ENCODE measurements around the gene AKAP10.

The AKAP10 gene

GRCh38 chr17:19992803-19993713, 15.4 kb upstream of the AKAP10 start:
- WGBS (ENCODE audit: extremely low coverage, insufficient coverage, insufficient read length) = no CpG with 5 or more reads among the region's 24 CpGs

GRCh38 chr17:19991252-19991885, 13.7 kb upstream of the AKAP10 start:
- no peak overlapping the region for H3K23ac ChIP-seq (ENCODE audit: low read length)
- H4K12ac ChIP-seq (ENCODE audit: low read depth, low read length) = no peak overlapping the region
- H3K79me2 ChIP-seq (ENCODE audit: control insufficient read depth, insufficient read depth, low read length, poor library complexity) = no peaks in the 10 kb centered on the region
- H3K27ac ChIP-seq (ENCODE audit: low read depth, low read length) = no peak overlapping the region
- H3K18ac ChIP-seq (ENCODE audit: low read length) = no peak overlapping the region
- no peaks in the 10 kb centered on the region for H3K27me3 ChIP-seq (ENCODE audit: insufficient read depth, low read length)
- no peaks in the 10 kb centered on the region for H3K9me3 ChIP-seq (ENCODE audit: insufficient read depth, low read depth, low read length)
- no peak overlapping the region for H2BK12ac ChIP-seq (ENCODE audit: low read length)
- H3K4me2 ChIP-seq (ENCODE audit: low read length) = no peak overlapping the region
- no peak overlapping the region for H2BK5ac ChIP-seq (ENCODE audit: low read depth, low read length, poor library complexity)
- no peak overlapping the region for H3K14ac ChIP-seq (ENCODE audit: low read length)
- WGBS (ENCODE audit: extremely low coverage, insufficient coverage, insufficient read length) = no CpG with 5 or more reads among the region's 4 CpGs
- H2AFZ ChIP-seq (ENCODE audit: insufficient read depth, low read length, poor library complexity) = no peak overlapping the region
- peaks cover 4% of the 10 kb centered on the region for H3K79me1 ChIP-seq (ENCODE audit: low read length)
- no peak overlapping the region for H3K9ac ChIP-seq (ENCODE audit: low read length)
- no peak for DNase-seq
- no peak overlapping the region for H3K4me3 ChIP-seq (ENCODE audit: low read depth, low read length)
- H4K8ac ChIP-seq (ENCODE audit: low read depth, low read length) = no peak overlapping the region
- no peak overlapping the region for H2BK120ac ChIP-seq (ENCODE audit: insufficient read depth, low read length, poor library complexity)
- no peak overlapping the region for H4K91ac ChIP-seq (ENCODE audit: low read depth, low read length)
- H2AK5ac ChIP-seq (ENCODE audit: low read length) = no peak overlapping the region
- H3K36me3 ChIP-seq (ENCODE audit: control insufficient read depth in 1 of 2, insufficient read depth in 2 of 2, low read length in 2 of 2) = no peaks in the 10 kb centered on the region
- H3K4ac ChIP-seq (ENCODE audit: low read depth, low read length) = no peak overlapping the region
- H3K4me1 ChIP-seq (ENCODE audit: control insufficient read depth in 1 of 2, insufficient read depth in 2 of 2, low read length in 2 of 2) = peaks cover 9% of the 10 kb centered on the region in 2 experiments

More at GRCh38 chr17:19992803-19993713, 15.4 kb upstream of the AKAP10 start:
- Histone ChIP-seq H4K91ac (ENCODE audit: low read depth, low read length) (no peak overlapping the region), H3K27me3 (ENCODE audit: insufficient read depth, low read length) (no peaks in the 10 kb centered on the region), H2AK5ac (ENCODE audit: low read length) (no peak overlapping the region), H4K8ac (ENCODE audit: low read depth, low read length) (no peak overlapping the region), H3K4ac (ENCODE audit: low read depth, low read length) (no peak overlapping the region), H3K79me2 (ENCODE audit: control insufficient read depth, insufficient read depth, low read length, poor library complexity) (no peaks in the 10 kb centered on the region), H2AFZ (ENCODE audit: insufficient read depth, low read length, poor library complexity) (no peak overlapping the region), H2BK5ac (ENCODE audit: low read depth, low read length, poor library complexity) (no peak overlapping the region), H3K14ac (ENCODE audit: low read length) (no peak overlapping the region), H3K18ac (ENCODE audit: low read length) (no peak overlapping the region), H3K4me3 (ENCODE audit: low read depth, low read length) (no peak overlapping the region), H3K36me3 (ENCODE audit: control insufficient read depth in 1 of 2, insufficient read depth in 2 of 2, low read length in 2 of 2) (no peaks in the 10 kb centered on the region), H4K12ac (ENCODE audit: low read depth, low read length) (no peak overlapping the region), H2BK120ac (ENCODE audit: insufficient read depth, low read length, poor library complexity) (no peak overlapping the region), H3K9ac (ENCODE audit: low read length) (no peak overlapping the region), H3K9me3 (ENCODE audit: insufficient read depth, low read depth, low read length) (no peaks in the 10 kb centered on the region), H3K4me1 (ENCODE audit: control insufficient read depth in 1 of 2, insufficient read depth in 2 of 2, low read length in 2 of 2) (peaks cover 2 to 3% of the 10 kb centered on the region in 2 experiments), H3K23ac (ENCODE audit: low read length) (no peak overlapping the region), H2BK12ac (ENCODE audit: low read length) (no peak overlapping the region), H3K27ac (ENCODE audit: low read depth, low read length) (no peak overlapping the region), H3K4me2 (ENCODE audit: low read length) (peak overlapping the region; percentile 40), H3K79me1 (ENCODE audit: low read length) (no peaks in the 10 kb centered on the region)
- peak; percentile 91 to 96 for DNase-seq

GRCh38 chr17:19987897-19988296, 10.3 kb upstream of the AKAP10 start:
- H2BK120ac ChIP-seq (ENCODE audit: insufficient read depth, low read length, poor library complexity) = peak overlapping the region; percentile 39
- no peak overlapping the region for H3K4me2 ChIP-seq (ENCODE audit: low read length)
- peaks cover 6 to 8% of the 10 kb centered on the region in 2 experiments for H3K4me1 ChIP-seq (ENCODE audit: control insufficient read depth in 1 of 2, insufficient read depth in 2 of 2, low read length in 2 of 2)

DNA sequence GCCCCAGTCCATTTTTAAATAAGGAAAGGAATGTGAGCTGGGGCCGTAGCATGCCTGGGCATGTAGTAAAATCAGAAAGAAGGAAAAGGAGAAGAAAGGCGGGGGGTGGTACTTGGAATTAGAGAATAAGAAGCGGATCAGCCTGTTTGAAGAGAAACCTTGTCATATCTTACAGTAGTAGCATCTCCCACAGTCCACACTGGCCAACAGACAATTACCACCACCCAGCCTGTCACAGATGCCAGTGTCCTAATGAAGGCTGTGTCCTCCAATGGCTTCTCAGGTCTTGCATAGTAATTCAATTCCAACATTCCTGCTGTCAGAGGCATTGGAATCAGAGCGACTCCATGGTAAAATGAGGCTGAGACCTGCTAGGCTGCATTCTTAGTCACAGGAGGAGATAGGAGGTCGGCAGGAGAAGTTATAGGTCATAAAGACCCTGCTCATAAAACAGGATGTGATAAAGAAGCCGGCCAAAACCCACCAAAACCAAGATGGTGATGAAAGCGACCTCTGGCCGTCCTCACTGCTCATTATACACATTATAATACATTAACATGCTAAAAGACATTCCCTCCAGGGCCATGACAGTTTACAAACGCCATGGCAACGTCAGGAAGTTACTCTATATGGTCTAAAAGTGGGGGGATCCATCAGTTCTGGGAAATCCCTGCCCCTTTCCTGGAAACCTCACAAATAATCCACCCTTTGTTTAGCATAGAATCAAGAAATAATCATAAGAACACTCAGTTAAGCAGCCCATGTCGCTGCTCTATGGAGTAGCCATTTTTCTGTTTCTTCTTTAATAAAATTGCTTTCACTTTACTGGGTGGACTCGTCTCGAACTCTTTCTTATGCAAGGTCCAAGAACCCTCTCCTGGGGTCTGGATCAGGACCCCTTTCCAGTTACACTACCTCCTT, 9.6 kb upstream of the AKAP10 start:
- H3K9me3 ChIP-seq (ENCODE audit: insufficient read depth, low read depth, low read length) = no peaks in the 10 kb centered on the region
- peak overlapping the region; percentile 11 for H4K8ac ChIP-seq (ENCODE audit: low read depth, low read length)
- H3K23ac ChIP-seq (ENCODE audit: low read length) = no peak overlapping the region
- H2AK5ac ChIP-seq (ENCODE audit: low read length) = no peak overlapping the region
- peak overlapping the region; percentile 85 for H2BK12ac ChIP-seq (ENCODE audit: low read length)
- peak overlapping the region; percentile 44 for H4K12ac ChIP-seq (ENCODE audit: low read depth, low read length)
- H3K14ac ChIP-seq (ENCODE audit: low read length) = peak overlapping the region; percentile 40
- DNase-seq = peak; percentile 34 to 66
- peak overlapping the region; percentile 22 for H2BK5ac ChIP-seq (ENCODE audit: low read depth, low read length, poor library complexity)
- H3K36me3 ChIP-seq (ENCODE audit: control insufficient read depth in 1 of 2, insufficient read depth in 2 of 2, low read length in 2 of 2) = no peaks in the 10 kb centered on the region
- H3K4ac ChIP-seq (ENCODE audit: low read depth, low read length) = no peak overlapping the region
- H3K18ac ChIP-seq (ENCODE audit: low read length) = no peak overlapping the region
- no peaks in the 10 kb centered on the region for H3K79me2 ChIP-seq (ENCODE audit: control insufficient read depth, insufficient read depth, low read length, poor library complexity)
- H2BK120ac ChIP-seq (ENCODE audit: insufficient read depth, low read length, poor library complexity) = peak overlapping the region; percentile 59
- H3K27me3 ChIP-seq (ENCODE audit: insufficient read depth, low read length) = no peaks in the 10 kb centered on the region
- peak overlapping the region; percentile 92 for H2AFZ ChIP-seq (ENCODE audit: insufficient read depth, low read length, poor library complexity)
- peaks cover 7% of the 10 kb centered on the region for H3K79me1 ChIP-seq (ENCODE audit: low read length)
- peak overlapping the region; percentile 13 for H3K4me2 ChIP-seq (ENCODE audit: low read length)
- WGBS (ENCODE audit: extremely low coverage, insufficient coverage, insufficient read length) = no CpG with 5 or more reads among the region's 13 CpGs
- peak overlapping the region; percentile 2 for H3K27ac ChIP-seq (ENCODE audit: low read depth, low read length)
- peak overlapping the region; percentile 67 for H4K91ac ChIP-seq (ENCODE audit: low read depth, low read length)
- peaks cover 6 to 7% of the 10 kb centered on the region in 2 experiments for H3K4me1 ChIP-seq (ENCODE audit: control insufficient read depth in 1 of 2, insufficient read depth in 2 of 2, low read length in 2 of 2)
- no peak overlapping the region for H3K9ac ChIP-seq (ENCODE audit: low read length)
- no peak overlapping the region for H3K4me3 ChIP-seq (ENCODE audit: low read depth, low read length)

More at GRCh38 chr17:19987897-19988296, 10.3 kb upstream of the AKAP10 start:
- DNase-seq = no peak
- H2BK12ac ChIP-seq (ENCODE audit: low read length) = peak overlapping the region; percentile 85
- no peak overlapping the region for H4K8ac ChIP-seq (ENCODE audit: low read depth, low read length)
- no peaks in the 10 kb centered on the region for H3K9me3 ChIP-seq (ENCODE audit: insufficient read depth, low read depth, low read length)
- WGBS (ENCODE audit: extremely low coverage, insufficient coverage, insufficient read length) = no CpG with 5 or more reads among the region's 1 CpG
- H3K79me2 ChIP-seq (ENCODE audit: control insufficient read depth, insufficient read depth, low read length, poor library complexity) = no peaks in the 10 kb centered on the region
- no peak overlapping the region for H2AFZ ChIP-seq (ENCODE audit: insufficient read depth, low read length, poor library complexity)
- peaks cover 7% of the 10 kb centered on the region for H3K79me1 ChIP-seq (ENCODE audit: low read length)
- no peaks in the 10 kb centered on the region for H3K27me3 ChIP-seq (ENCODE audit: insufficient read depth, low read length)
- H3K27ac ChIP-seq (ENCODE audit: low read depth, low read length) = no peak overlapping the region
- no peak overlapping the region for H3K18ac ChIP-seq (ENCODE audit: low read length)
- no peak overlapping the region for H3K4ac ChIP-seq (ENCODE audit: low read depth, low read length)
- peak overlapping the region; percentile 45 for H4K91ac ChIP-seq (ENCODE audit: low read depth, low read length)
- no peaks in the 10 kb centered on the region for H3K36me3 ChIP-seq (ENCODE audit: control insufficient read depth in 1 of 2, insufficient read depth in 2 of 2, low read length in 2 of 2)
- H3K14ac ChIP-seq (ENCODE audit: low read length) = peak overlapping the region; percentile 28
- H3K9ac ChIP-seq (ENCODE audit: low read length) = no peak overlapping the region
- no peak overlapping the region for H4K12ac ChIP-seq (ENCODE audit: low read depth, low read length)
- H2AK5ac ChIP-seq (ENCODE audit: low read length) = no peak overlapping the region
- no peak overlapping the region for H3K4me3 ChIP-seq (ENCODE audit: low read depth, low read length)
- H3K23ac ChIP-seq (ENCODE audit: low read length) = no peak overlapping the region
- no peak overlapping the region for H2BK5ac ChIP-seq (ENCODE audit: low read depth, low read length, poor library complexity)
